ENCODE results near the gene TMEM255B.
"Not testable (repeated sequence)": the region's sequence is repeated elsewhere in the genome, so short reads cannot be mapped to it uniquely, and the experiment has no call there.

TMEM255B gene

DNA sequence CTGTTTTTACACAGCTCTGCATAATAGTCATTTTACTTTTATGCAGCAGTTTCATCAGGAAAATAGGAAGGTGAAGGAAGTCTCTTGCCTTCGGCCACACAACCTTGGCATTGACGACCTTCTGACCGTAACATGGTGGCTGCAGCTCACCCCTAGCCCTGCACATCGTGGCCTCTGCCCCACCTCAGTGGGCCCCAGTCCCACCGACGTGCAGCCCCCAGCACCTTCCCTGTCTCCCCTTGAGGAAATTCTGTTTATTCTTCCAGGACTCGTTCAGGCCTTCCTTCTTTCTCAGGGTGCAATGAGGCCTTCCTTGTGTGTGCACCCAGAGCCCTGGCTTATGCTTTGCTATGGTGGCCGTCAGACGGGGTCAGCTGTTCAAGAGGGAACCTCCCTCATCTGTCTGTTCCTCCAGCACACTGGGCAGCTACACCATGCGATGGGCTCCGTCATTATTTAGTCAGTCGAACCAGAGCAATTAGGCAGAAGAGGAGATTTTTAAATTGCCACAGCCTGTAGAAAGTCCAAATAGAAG is 33.3 kb downstream of the TMEM255B start:
- Mint-ChIP-seq H3K27ac (ENCODE audit: low read depth) (no peak overlapping the region), H3K36me3 (ENCODE audit: insufficient read depth) (no peaks in the 10 kb centered on the region), H3K9me3 (no peaks in the 10 kb centered on the region), H3K4me1 (no peaks in the 10 kb centered on the region), H3K27me3 (no peaks in the 10 kb centered on the region), H3K4me3 (no peak overlapping the region)
- no peak for DNase-seq (ENCODE audit: low spot score in 2 of 2)
- ATAC-seq (replicated peaks; ENCODE audit: extremely low read depth, poor library complexity, severe bottlenecking) = no peak

DNA sequence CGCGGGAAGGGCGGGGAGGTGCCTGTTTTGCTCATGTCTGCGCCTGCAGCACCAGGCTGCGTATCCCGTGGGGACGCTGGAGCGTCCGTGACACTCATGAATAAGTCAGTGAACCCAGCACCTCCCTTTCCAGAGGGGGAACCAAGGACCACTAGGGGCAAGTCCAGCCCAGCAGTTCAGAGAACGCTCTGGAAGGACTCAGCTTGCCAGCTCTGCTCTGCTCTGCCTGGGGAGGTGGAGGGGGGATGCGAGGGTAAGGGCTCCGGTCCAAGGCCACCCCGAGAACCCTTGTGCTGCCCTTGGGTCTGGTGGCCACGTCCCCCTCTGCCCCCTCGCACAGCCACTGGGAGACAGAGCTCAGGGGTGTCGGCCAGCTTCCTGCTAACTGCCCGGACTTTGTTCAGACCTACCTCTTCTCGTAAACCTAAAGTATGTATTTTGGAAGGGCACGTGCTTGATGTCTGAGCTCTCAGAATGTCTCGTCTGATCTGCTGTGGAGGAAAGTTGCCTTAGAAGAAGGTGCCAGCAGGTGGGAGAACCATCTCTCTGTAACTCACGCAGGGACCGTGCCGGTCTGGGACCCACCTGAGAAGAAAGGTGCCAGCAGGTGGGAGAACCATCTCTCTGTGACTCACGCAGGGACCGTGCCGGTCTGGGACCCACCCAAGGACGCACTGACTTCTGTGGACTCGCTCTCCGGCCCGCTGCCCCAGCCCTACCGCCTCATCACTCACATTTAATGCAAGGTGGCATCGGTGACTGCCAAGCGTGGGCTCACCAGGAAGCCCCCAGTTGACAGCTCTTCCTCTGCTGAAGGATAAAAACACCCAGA is 34.1 kb downstream of the TMEM255B start:
- H3K4me1 Mint-ChIP-seq = no peaks in the 10 kb centered on the region
- DNase-seq (ENCODE audit: low spot score in 2 of 2) = no peak

DNA sequence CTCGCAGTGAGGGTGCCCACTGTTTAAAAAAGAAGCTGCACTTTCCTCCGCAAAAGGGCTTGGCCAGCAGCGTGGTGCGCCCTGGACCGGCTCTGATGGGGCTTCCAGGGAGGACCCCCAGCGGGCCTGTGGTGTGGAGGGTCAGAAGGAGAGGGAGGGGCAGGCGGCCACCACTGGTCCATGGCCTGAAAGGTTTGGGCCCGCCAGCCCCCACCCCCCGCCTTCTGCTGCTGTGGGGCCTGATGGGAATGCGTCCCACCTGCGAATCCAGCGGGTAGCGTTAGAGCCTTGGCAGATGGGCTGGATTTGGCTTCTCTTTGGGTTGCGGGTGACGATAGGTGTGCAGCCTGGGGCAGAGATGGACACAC is 34.7 kb downstream of the TMEM255B start:
- H3K4me1 Mint-ChIP-seq = no peaks in the 10 kb centered on the region
- no peaks in the 10 kb centered on the region for H3K27me3 Mint-ChIP-seq
- no peaks in the 10 kb centered on the region for H3K9me3 Mint-ChIP-seq
- ATAC-seq (replicated peaks; ENCODE audit: extremely low read depth, poor library complexity, severe bottlenecking) = no peak
- H3K4me3 Mint-ChIP-seq = no peak overlapping the region
- no peak for DNase-seq (ENCODE audit: low spot score in 2 of 2)
- H3K27ac Mint-ChIP-seq (ENCODE audit: low read depth) = no peak overlapping the region
- no peaks in the 10 kb centered on the region for H3K36me3 Mint-ChIP-seq (ENCODE audit: insufficient read depth)

More for the DNA sequence above, 34.1 kb downstream of the TMEM255B start:
- Mint-ChIP-seq H3K36me3 (ENCODE audit: insufficient read depth) (no peaks in the 10 kb centered on the region), H3K4me3 (no peak overlapping the region), H3K27ac (ENCODE audit: low read depth) (no peak overlapping the region), H3K9me3 (no peaks in the 10 kb centered on the region), H3K27me3 (no peaks in the 10 kb centered on the region)
- ATAC-seq (replicated peaks; ENCODE audit: extremely low read depth, poor library complexity, severe bottlenecking) = no peak

DNA sequence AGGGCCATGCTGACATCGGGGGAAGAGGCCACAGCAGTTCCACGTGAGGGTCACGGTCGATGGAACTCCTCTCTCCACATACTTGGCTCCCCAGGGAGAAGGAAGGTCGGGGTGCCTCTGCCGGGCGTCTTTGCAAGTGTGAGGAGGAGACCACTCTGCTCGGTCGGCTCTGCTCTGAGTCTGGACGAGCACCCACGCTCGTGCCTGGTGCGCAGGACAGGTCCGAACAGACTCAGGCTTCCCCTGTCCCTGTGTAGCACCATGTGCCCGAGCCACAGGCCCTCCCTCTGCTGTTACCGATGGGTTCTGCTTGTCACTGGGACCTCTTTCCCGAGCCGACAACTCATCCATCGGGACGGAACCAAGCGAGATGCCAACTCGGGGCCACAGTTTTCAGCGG is 35.1 kb downstream of the TMEM255B start:
- H3K27me3 Mint-ChIP-seq = no peaks in the 10 kb centered on the region
- DNase-seq (ENCODE audit: low spot score in 2 of 2) (no peak), ATAC-seq (replicated peaks; ENCODE audit: extremely low read depth, poor library complexity, severe bottlenecking) (no peak)
- H3K36me3 Mint-ChIP-seq (ENCODE audit: insufficient read depth) = no peaks in the 10 kb centered on the region
- no peak overlapping the region for H3K4me3 Mint-ChIP-seq
- H3K4me1 Mint-ChIP-seq = no peaks in the 10 kb centered on the region
- no peaks in the 10 kb centered on the region for H3K9me3 Mint-ChIP-seq
- H3K27ac Mint-ChIP-seq (ENCODE audit: low read depth) = no peak overlapping the region

DNA sequence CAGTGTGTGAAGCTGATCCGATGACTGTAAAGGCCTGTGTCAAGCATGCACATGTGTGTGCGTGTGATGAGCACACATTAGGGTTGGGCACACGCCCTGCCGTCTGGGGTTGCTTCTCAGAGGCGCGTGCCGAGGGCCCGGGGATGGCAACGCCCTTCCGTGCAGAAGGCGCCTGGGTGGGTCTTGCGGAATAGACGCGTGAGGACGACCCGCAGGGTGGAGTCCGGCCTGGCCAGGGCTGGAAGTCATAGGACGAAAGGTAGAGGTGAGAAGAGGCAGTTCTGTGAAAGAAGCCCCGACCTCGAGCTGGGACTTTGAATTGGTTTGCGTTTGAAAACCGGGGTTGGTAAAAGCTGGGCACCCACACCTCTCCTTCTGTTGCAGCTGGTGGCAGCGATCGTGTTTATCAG is 35.7 kb downstream of the TMEM255B start:
- Mint-ChIP-seq H3K4me1 (no peaks in the 10 kb centered on the region), H3K4me3 (no peak overlapping the region), H3K27ac (ENCODE audit: low read depth) (no peak overlapping the region), H3K27me3 (no peaks in the 10 kb centered on the region), H3K36me3 (ENCODE audit: insufficient read depth) (no peaks in the 10 kb centered on the region), H3K9me3 (no peaks in the 10 kb centered on the region)
- ATAC-seq (replicated peaks; ENCODE audit: extremely low read depth, poor library complexity, severe bottlenecking) (no peak), DNase-seq (ENCODE audit: low spot score in 2 of 2) (no peak)

DNA sequence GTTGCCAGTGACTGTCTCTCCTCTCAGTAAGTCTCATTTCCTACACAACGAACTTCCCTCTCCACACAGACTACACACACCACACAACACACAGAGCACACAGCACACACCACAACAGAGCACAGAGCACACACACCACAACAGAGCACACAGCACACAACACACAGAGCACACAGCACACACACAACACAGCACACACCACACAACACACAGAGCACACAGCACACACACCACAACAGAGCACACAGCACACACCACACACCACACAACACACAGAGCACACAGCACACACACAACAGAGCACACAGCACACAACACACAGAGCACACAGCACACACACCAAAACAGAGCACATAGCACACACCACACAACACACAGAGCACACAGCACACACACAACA is 36.3 kb downstream of the TMEM255B start:
- not testable (repeated sequence) for H3K36me3 Mint-ChIP-seq (ENCODE audit: insufficient read depth); ATAC-seq (replicated peaks; ENCODE audit: extremely low read depth, poor library complexity, severe bottlenecking); H3K27me3 Mint-ChIP-seq; DNase-seq (ENCODE audit: low spot score in 2 of 2); H3K27ac Mint-ChIP-seq (ENCODE audit: low read depth); H3K9me3 Mint-ChIP-seq; H3K4me1 Mint-ChIP-seq; H3K4me3 Mint-ChIP-seq

DNA sequence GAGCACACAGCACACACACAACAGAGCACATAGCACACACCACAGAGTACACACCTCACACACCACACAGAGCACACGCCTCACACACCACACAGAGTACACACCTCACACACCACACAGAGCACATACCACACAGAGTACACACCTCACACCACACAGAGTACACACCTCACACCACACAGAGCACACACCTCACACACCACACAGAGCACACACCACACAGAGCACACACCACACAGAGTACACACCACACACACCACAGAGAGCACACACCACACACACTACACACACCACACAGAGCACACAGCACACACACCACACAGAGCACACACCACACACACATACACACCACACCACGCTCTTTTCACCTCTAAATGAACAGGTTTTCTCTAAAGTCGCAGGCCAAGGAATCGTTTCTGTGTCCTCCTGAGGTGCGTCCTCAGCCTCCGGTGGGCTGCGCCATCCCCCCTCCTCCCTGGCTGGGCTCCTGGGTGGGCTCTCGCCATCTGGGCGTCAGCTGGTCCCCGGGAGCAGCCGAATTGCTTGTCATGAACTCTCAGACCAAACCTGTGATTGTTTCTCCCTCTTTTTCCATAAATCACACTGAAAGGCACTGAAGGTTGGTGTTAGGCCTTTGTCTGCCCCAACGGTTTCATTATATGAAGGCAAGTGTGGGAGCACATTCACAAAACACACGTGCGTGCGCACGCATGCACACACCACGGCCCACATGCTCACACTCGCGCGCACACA is 37.4 kb downstream of the TMEM255B start:
- H3K4me1 Mint-ChIP-seq = no peaks in the 10 kb centered on the region
- H3K27me3 Mint-ChIP-seq = no peaks in the 10 kb centered on the region
- H3K36me3 Mint-ChIP-seq (ENCODE audit: insufficient read depth) = no peaks in the 10 kb centered on the region
- H3K4me3 Mint-ChIP-seq = no peak overlapping the region
- DNase-seq (ENCODE audit: low spot score in 2 of 2) (no peak), ATAC-seq (replicated peaks; ENCODE audit: extremely low read depth, poor library complexity, severe bottlenecking) (no peak)
- H3K9me3 Mint-ChIP-seq = no peaks in the 10 kb centered on the region
- no peak overlapping the region for H3K27ac Mint-ChIP-seq (ENCODE audit: low read depth)

DNA sequence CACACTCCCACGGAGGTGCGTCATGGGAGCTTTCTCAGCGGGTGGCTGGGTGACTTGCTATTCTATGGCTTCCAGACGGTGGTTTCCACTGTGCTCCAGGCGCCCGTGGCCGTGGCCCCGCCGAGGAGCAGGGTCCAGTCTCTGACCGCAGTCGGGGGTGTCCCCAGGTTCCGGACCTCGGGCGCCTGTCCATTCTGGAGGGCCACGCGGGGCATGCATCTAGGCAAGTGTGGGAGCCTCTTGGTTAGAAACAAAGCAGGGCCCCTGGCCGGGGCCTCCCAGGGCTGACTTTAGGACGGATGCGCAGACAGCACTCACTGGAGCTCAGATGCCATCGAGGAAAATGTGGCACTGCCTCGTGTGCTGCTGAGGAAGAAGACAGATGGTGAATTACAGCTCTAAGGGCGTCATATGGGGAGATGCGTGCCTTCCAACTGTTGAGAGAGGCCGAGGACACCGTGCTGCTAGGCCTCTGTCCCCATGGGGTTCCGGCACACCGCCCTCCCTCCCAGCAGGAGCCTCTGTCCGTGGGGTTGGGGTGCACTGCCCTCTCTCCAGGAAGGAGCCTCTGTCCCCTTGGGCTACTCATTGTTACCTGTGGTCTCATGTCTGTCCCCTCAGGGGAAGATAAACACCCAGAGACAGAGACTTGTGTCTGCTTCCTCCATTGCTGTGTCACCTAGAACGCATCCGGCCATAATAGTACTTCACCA is 38.1 kb downstream of the TMEM255B start:
- no peak for DNase-seq (ENCODE audit: low spot score in 2 of 2)
- H3K9me3 Mint-ChIP-seq = no peaks in the 10 kb centered on the region
- no peak overlapping the region for H3K4me3 Mint-ChIP-seq
- H3K36me3 Mint-ChIP-seq (ENCODE audit: insufficient read depth) = no peaks in the 10 kb centered on the region
- no peak for ATAC-seq (replicated peaks; ENCODE audit: extremely low read depth, poor library complexity, severe bottlenecking)
- H3K4me1 Mint-ChIP-seq = no peaks in the 10 kb centered on the region
- H3K27ac Mint-ChIP-seq (ENCODE audit: low read depth) = no peak overlapping the region
- no peaks in the 10 kb centered on the region for H3K27me3 Mint-ChIP-seq

DNA sequence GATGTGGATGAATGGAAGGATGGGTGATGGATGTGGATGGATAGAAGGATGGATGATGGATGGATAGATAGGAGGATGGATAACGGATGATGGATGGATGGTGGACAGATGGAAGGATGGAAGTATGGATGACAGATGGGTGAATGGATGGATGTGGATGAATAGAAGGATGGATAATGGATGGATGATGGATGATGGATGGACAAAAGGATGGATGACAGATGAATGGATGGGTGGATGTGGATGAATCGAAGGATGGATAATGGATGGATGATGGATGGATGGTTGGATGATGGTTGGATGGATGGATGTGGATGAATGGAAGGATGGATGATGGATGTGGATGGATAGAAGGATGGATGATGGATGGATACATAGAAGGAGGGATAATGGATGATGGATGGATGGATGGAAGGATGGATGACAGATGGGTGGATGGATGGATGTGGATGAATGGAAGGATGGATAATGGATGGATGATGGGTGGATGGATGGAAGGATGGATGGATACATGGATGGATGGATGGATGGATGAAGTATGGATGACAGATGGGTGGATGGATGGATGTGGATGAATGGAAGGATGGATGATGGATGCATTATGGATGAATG is 39.3 kb downstream of the TMEM255B start:
- no peak for ATAC-seq (replicated peaks; ENCODE audit: extremely low read depth, poor library complexity, severe bottlenecking)
- Mint-ChIP-seq H3K9me3 (no peaks in the 10 kb centered on the region), H3K4me3 (no peak overlapping the region), H3K36me3 (ENCODE audit: insufficient read depth) (no peaks in the 10 kb centered on the region), H3K27me3 (no peaks in the 10 kb centered on the region), H3K27ac (ENCODE audit: low read depth) (no peak overlapping the region), H3K4me1 (no peaks in the 10 kb centered on the region)
- DNase-seq (ENCODE audit: low spot score in 2 of 2) = no peak

DNA sequence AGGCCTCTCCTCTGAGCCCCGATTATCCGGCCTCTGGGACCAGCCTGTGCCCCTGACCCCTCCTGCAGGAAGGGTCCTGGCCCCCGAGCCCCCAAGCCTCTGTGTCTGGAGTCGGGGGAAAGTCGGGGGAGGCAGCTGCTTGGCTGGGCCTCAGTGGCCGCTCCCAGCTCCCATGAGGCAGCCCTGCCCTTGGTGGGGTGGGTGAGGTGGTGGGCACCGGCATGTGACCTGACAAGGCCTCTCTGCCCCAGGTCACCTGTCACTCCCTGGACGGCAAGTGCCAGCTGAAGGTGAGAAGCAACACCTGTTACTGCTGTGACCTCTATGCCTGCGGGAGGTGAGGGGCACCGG is 41.5 kb downstream of the TMEM255B start:
- Mint-ChIP-seq H3K36me3 (ENCODE audit: insufficient read depth) (no peaks in the 10 kb centered on the region), H3K9me3 (no peaks in the 10 kb centered on the region), H3K27ac (ENCODE audit: low read depth) (no peak overlapping the region), H3K27me3 (no peaks in the 10 kb centered on the region), H3K4me1 (no peaks in the 10 kb centered on the region), H3K4me3 (no peak overlapping the region)
- ATAC-seq (replicated peaks; ENCODE audit: extremely low read depth, poor library complexity, severe bottlenecking) (no peak), DNase-seq (ENCODE audit: low spot score in 2 of 2) (no peak)

DNA sequence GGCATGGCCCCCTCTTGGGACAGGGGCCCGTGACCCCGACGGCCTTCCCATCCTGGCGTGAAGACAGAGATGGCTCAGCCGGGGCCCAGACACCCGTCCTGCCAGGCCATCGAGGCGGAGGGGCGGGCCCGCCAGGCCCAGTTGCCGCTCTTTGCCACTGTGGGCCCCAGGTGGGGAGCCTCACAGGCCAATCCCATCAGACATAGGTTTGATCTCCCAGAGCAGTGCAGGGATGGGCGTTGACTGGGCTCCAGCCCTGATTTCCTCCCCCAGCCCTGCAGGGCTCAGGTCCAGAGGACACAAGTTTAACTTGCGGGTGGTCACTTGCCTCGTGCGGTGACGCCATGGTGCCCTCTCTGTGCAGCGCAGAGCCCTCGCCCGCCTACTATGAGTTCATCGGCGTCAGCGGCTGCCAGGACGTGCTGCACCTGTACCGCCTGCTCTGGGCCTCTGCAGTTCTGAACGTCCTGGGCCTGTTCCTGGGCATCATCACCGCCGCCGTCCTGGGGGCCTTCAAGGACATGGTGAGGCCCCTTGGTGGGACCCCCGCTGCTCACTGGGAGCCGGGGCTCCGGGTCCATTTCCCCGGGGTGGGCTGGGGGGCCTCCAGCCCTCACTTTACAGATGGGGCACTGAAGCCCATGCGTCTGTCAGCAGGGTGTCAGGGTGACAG is 42.4 kb downstream of the TMEM255B start:
- Mint-ChIP-seq H3K36me3 (ENCODE audit: insufficient read depth) (no peaks in the 10 kb centered on the region), H3K4me3 (no peak overlapping the region), H3K9me3 (no peaks in the 10 kb centered on the region), H3K27ac (ENCODE audit: low read depth) (no peak overlapping the region), H3K4me1 (no peaks in the 10 kb centered on the region), H3K27me3 (no peaks in the 10 kb centered on the region)
- no peak for ATAC-seq (replicated peaks; ENCODE audit: extremely low read depth, poor library complexity, severe bottlenecking)
- no peak for DNase-seq (ENCODE audit: low spot score in 2 of 2)

DNA sequence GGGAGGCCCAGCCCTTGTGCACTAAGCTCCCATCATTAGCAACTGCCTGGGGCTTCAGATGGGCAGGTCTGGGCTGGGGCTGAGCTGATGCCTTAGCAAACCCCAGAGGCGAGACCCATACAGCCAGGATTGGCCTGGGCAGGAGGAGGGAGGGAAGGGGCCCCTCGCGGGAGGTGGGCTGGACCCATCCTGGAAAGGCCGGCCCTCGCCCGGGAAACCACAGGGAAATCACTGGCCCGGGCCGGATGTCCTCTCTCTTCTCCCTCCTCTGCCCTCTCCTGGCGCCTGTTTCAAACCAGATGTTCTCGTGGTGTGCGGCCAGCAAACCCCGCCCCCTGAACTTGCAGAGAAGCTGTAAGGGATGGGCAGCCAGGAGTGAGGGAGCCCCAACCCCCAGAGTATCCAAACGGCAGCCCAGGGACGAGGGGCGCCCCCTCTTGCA is 43.1 kb downstream of the TMEM255B start:
- H3K9me3 Mint-ChIP-seq = no peaks in the 10 kb centered on the region
- H3K27ac Mint-ChIP-seq (ENCODE audit: low read depth) = no peak overlapping the region
- H3K4me1 Mint-ChIP-seq = no peaks in the 10 kb centered on the region
- DNase-seq (ENCODE audit: low spot score in 2 of 2) (no peak), ATAC-seq (replicated peaks; ENCODE audit: extremely low read depth, poor library complexity, severe bottlenecking) (no peak)
- H3K36me3 Mint-ChIP-seq (ENCODE audit: insufficient read depth) = no peaks in the 10 kb centered on the region
- H3K27me3 Mint-ChIP-seq = no peaks in the 10 kb centered on the region
- no peak overlapping the region for H3K4me3 Mint-ChIP-seq
